Measurements from ENCODE around the gene KLHL30. TPM values are rescaled to one million over a fixed set of nuclear protein-coding genes. Genes with fewer than 3 reads are reported as not detected.

Gene KLHL30
- total RNA-seq, 2 experiments from 2014 or later = 0.09 to 1.9 TPM

- H3K9me2 ChIP-seq (ENCODE audit: insufficient read depth, low read length) = no peaks in the 10 kb centered on the region
- no TSS peak for BruUV-seq (replicated peaks)
- ChIA-PET CTCF (ENCODE audit: unreplicated experiment) (no interaction called here), POLR2A (no interaction called here)
- H3K36me3 ChIP-seq (ENCODE audit: insufficient read depth, low read length) = no peaks in the 10 kb centered on the region
- H4K20me1 ChIP-seq (ENCODE audit: insufficient read depth, low read length) = no peaks in the 10 kb centered on the region
- DNase-seq (ENCODE audit: low spot score) = no peak
- H3K4me3 ChIP-seq (ENCODE audit: low read depth, low read length, poor library complexity, severe bottlenecking) = no peak overlapping the region
- intact Hi-C loops (cut with micrococcal nuclease; ENCODE audit: unreplicated experiment) = no loop called here
- no peak overlapping the region for H3K4me2 ChIP-seq (ENCODE audit: low read length)
- no peaks in the 10 kb centered on the region for H3K4me1 ChIP-seq (ENCODE audit: insufficient read depth, low read length, poor library complexity, severe bottlenecking)
- H3K9me3 ChIP-seq (ENCODE audit: low read length) = peaks cover 8% of the 10 kb centered on the region; the same call in 1 of the 2 replicates
- no peak overlapping the region for H3K27ac ChIP-seq (ENCODE audit: low read depth, low read length, poor library complexity, severe bottlenecking)
- H3K79me2 ChIP-seq (ENCODE audit: insufficient read depth, low read depth, low read length) = no peaks in the 10 kb centered on the region
- no peak overlapping the region for H2AFZ ChIP-seq (ENCODE audit: low read length)
- TF ChIP-seq CTCF (conservative IDR thresholded peaks at IDR 0.05; ENCODE audit: low read length) (no peak), EZH2phosphoT487 (IDR thresholded peaks at IDR 0.05; ENCODE audit: borderline replicate concordance, low read depth, low read length) (no peak)
Observed at GRCh38 chr2:238129166-238130010, 9.1 kb upstream of the KLHL30 start.

GRCh38 chr2:238130111-238130695, 8.3 kb upstream of the KLHL30 start:
- Histone ChIP-seq H3K27ac (ENCODE audit: low read depth, low read length, poor library complexity, severe bottlenecking) (no peak overlapping the region), H3K36me3 (ENCODE audit: insufficient read depth, low read length) (no peaks in the 10 kb centered on the region), H3K4me1 (ENCODE audit: insufficient read depth, low read length, poor library complexity, severe bottlenecking) (no peaks in the 10 kb centered on the region), H3K9me3 (ENCODE audit: low read length) (peaks cover 8% of the 10 kb centered on the region; the same call in 1 of the 2 replicates), H4K20me1 (ENCODE audit: insufficient read depth, low read length) (no peaks in the 10 kb centered on the region), H2AFZ (ENCODE audit: low read length) (no peak overlapping the region), H3K79me2 (ENCODE audit: insufficient read depth, low read depth, low read length) (no peaks in the 10 kb centered on the region), H3K9me2 (ENCODE audit: insufficient read depth, low read length) (no peaks in the 10 kb centered on the region), H3K4me3 (ENCODE audit: low read depth, low read length, poor library complexity, severe bottlenecking) (no peak overlapping the region), H3K4me2 (ENCODE audit: low read length) (no peak overlapping the region)
- ChIA-PET POLR2A (no interaction called here), CTCF (ENCODE audit: unreplicated experiment) (no interaction called here)
- DNase-seq (ENCODE audit: low spot score) = no peak
- intact Hi-C loops (cut with micrococcal nuclease; ENCODE audit: unreplicated experiment) = no loop called here
- TF ChIP-seq CTCF (conservative IDR thresholded peaks at IDR 0.05; ENCODE audit: low read length) (no peak), EZH2phosphoT487 (IDR thresholded peaks at IDR 0.05; ENCODE audit: borderline replicate concordance, low read depth, low read length) (no peak)
- no TSS peak for BruUV-seq (replicated peaks)
